GM21786 (cell line): ENCODE data around the gene PMM2.

Source experiments
- ATAC-seq: cut with Tn5 transposase; IDR thresholded peaks from one replicate; pipeline ENCODE4 v1.9.1; 2021; ENCODE audit not compliant: unreplicated experiment

Gene PMM2

GRCh38 chr16:8885674-8886592 is 88.3 kb downstream of the PMM2 start:
- ATAC-seq = no peak

GRCh38 chr16:8886593-8887430 is 89.2 kb downstream of the PMM2 start:
- ATAC-seq = no peak

GRCh38 chr16:8887431-8887765 is 89.8 kb downstream of the PMM2 start:
- ATAC-seq = no peak

GRCh38 chr16:8887952-8888560 is 90.4 kb downstream of the PMM2 start:
- no peak for ATAC-seq

GRCh38 chr16:8888951-8889892 is 91.6 kb downstream of the PMM2 start:
- ATAC-seq = no peak

GRCh38 chr16:8889893-8890548 is 92.4 kb downstream of the PMM2 start:
- no peak for ATAC-seq

GRCh38 chr16:8890549-8890921 is 92.9 kb downstream of the PMM2 start:
- no peak for ATAC-seq

GRCh38 chr16:8892101-8892575 is 94.5 kb downstream of the PMM2 start:
- peak; percentile 20 for ATAC-seq

GRCh38 chr16:8893426-8893825 is 95.8 kb downstream of the PMM2 start:
- ATAC-seq = no peak

- no peak for ATAC-seq
These were observed 96.5 kb downstream of the PMM2 start for GRCh38 chr16:8893976-8894690.

GRCh38 chr16:8894736-8895334 is 97.2 kb downstream of the PMM2 start:
- ATAC-seq = no peak

GRCh38 chr16:8898660-8899318 is 101.2 kb downstream of the PMM2 start:
- no peak for ATAC-seq
